ENCODE measurements around the gene ATP6V1F.

The ATP6V1F gene

GRCh38 chr7:128862571-128863432, at the start of gene ATP6V1F:
TSS of gene ATP6V1F (plus strand) at chr7:128862856. CDS start at chr7:128862905, 49 bp downstream.
- DNase-seq (ENCODE audit: low spot score), result peak; percentile 100

GRCh38 chr7:128814499-128814898, 48.2 kb upstream of the ATP6V1F start:
- DNase-seq (ENCODE audit: low spot score), result no peak

- DNase-seq (ENCODE audit: low spot score), result no peak
These were observed 47.2 kb upstream of the ATP6V1F start for GRCh38 chr7:128815289-128815942.

GRCh38 chr7:128818694-128819093, 44.0 kb upstream of the ATP6V1F start:
- DNase-seq (ENCODE audit: low spot score), result no peak

- DNase-seq (ENCODE audit: low spot score), result no peak
These were observed 40.9 kb upstream of the ATP6V1F start for GRCh38 chr7:128821724-128822123.

- no peak for DNase-seq (ENCODE audit: low spot score)
These were observed 36.1 kb upstream of the ATP6V1F start for GRCh38 chr7:128826512-128826911.

- DNase-seq (ENCODE audit: low spot score), result no peak
These were observed 35.8 kb upstream of the ATP6V1F start for GRCh38 chr7:128826916-128827247.

- peak; percentile 87 for DNase-seq (ENCODE audit: low spot score)
These were observed 35.3 kb upstream of the ATP6V1F start for GRCh38 chr7:128827248-128827958.

GRCh38 chr7:128827971-128828711, 34.5 kb upstream of the ATP6V1F start:
- peak; percentile 73 for DNase-seq (ENCODE audit: low spot score)

GRCh38 chr7:128829391-128830166, 33.1 kb upstream of the ATP6V1F start:
- peak; percentile 47 for DNase-seq (ENCODE audit: low spot score)

- DNase-seq (ENCODE audit: low spot score), result peak; percentile 92
These were observed 32.2 kb upstream of the ATP6V1F start, which contains the start of gene FLNC for GRCh38 chr7:128830231-128831177. TSS of gene FLNC (plus strand) at chr7:128830406. CDS start at chr7:128830638, 232 bp downstream.

GRCh38 chr7:128831178-128831993, 31.3 kb upstream of the ATP6V1F start:
- DNase-seq (ENCODE audit: low spot score), result peak; percentile 80

- DNase-seq (ENCODE audit: low spot score), result peak; percentile 62
These were observed 30.4 kb upstream of the ATP6V1F start for GRCh38 chr7:128831994-128832879.

- DNase-seq (ENCODE audit: low spot score), result no peak
These were observed 29.8 kb upstream of the ATP6V1F start for GRCh38 chr7:128832880-128833147.

GRCh38 chr7:128833148-128833945, 29.3 kb upstream of the ATP6V1F start:
- peak; percentile 88 for DNase-seq (ENCODE audit: low spot score)

GRCh38 chr7:128833946-128834325, 28.7 kb upstream of the ATP6V1F start:
- DNase-seq (ENCODE audit: low spot score), result no peak

GRCh38 chr7:128835231-128835751, 27.4 kb upstream of the ATP6V1F start:
- no peak for DNase-seq (ENCODE audit: low spot score)

Measured in GM03348 (cell line).